Tibial nerve (tissue), 4 donors: ENCODE measurements around the gene FNIP2. TPM values are rescaled to one million over a fixed set of nuclear protein-coding genes. Genes with fewer than 3 reads are reported as not detected.

ENCODE experiments used
- DNase-seq, 2 donors: peaks; one replicate each; pipeline ENCODE4 v3.0.0-alpha.2; 2019; ENCODE audit warnings: low spot score in 2 of 2
- H3K27ac ChIP-seq, 4 donors: fragments of 200-600 bp; sonication (generic) in 3 of 4; one replicate each; pipeline ENCODE4 v1.5.1; 2017 to 2019; ENCODE audit warnings: mild to moderate bottlenecking in 1 of 4
- H3K27me3 ChIP-seq, 2 donors: fragments of 200-600 bp; sonication (generic) in 1 of 2; one replicate each; pipeline versions ENCODE4 v1.5.1 to v1.6.0; 2017 to 2019
- H3K36me3 ChIP-seq, 3 donors: fragments of 200-600 bp; sonication (generic); one replicate each; pipeline ENCODE4 v1.5.1; 2018 to 2019
- H3K4me1 ChIP-seq, 4 donors: fragments of 200-600 bp; sonication (generic) in 3 of 4; one replicate each; pipeline ENCODE4 v1.5.1; 2017 to 2019
- H3K4me3 ChIP-seq, 4 donors: fragments of 200-600 bp; sonication (generic) in 3 of 4; one replicate each; pipeline ENCODE4 v1.5.1; 2017 to 2019; ENCODE audit warnings: mild to moderate bottlenecking in 1 of 4, moderate library complexity in 1 of 4
- H3K9me3 ChIP-seq, 4 donors: fragments of 200-600 bp; sonication (generic) in 3 of 4; one replicate each; pipeline ENCODE4 v1.5.1; 2017 to 2019
- CTCF ChIP-seq, 5 experiments: fragments of 200-600 bp in 3 of 5; fragments of 450-650 bp in 2 of 5; sonication (generic) in 3 of 5; IDR thresholded peaks; one replicate each; pipeline ENCODE4 v1.5.1; 2016 to 2019; ENCODE audit warnings: antibody characterized with exemption in 5 of 5, mild to moderate bottlenecking in 3 of 5, moderate library complexity in 2 of 5
- EP300 ChIP-seq, 2 donors: sonication (generic); formaldehyde crosslinking; IDR thresholded peaks; one replicate each; pipeline ENCODE4 v1.6.1; 2017; ENCODE audit warnings: antibody characterized with exemption in 2 of 2, mild to moderate bottlenecking in 1 of 2
- POLR2A ChIP-seq, 2 donors: fragments of 450-650 bp; IDR thresholded peaks; one replicate each; pipeline ENCODE4 v1.6.1; 2017; ENCODE audit warnings: antibody characterized with exemption in 2 of 2, mild to moderate bottlenecking in 2 of 2, moderate library complexity in 2 of 2
- WGBS, 2 donors: methylation state at CpG; one replicate each; pipeline ENCODE4 v1.1.5; 2018; 5-methylcytosine and 5-hydroxymethylcytosine counted together
- total RNA-seq, 4 donors: library from RNA; depleted of rRNA; stranded (reverse); fragments of >200 nt; gene quantifications; one replicate each; pipeline ENCODE4 v1.1.0, GENCODE V29; 2016

FNIP2 gene
- total RNA-seq, 4 donors from 2014 or later: 61.5 to 74.3 (median 69.3) TPM

DNA sequence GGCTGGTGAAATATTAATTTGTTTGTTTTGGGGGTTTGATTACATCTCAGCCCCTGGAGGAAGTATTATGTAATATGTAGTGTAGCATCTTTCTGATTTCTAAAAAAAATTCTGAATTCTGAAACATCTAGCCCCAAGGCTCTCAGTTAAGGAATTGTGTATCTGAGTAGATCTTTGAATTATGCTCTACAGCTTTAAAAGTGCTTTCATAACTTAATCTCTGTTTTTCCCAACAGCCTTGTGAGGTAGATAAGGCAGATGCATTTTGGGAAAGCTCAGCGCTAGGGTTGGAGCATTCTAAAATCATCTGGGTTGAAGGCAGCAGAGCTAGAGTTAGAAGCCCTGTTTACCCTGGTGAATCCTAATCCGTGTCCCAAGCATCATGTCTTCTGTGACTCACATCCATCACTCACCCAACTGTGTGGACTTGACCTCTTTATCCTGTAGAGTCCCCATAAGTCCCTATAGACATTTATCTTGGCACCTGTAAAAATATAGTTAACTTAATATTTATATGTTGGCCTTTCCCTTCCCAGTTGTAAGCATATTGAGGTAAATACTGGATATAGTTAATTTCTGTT is 49.8 kb downstream of the FNIP2 start:
- no peaks in the 10 kb centered on the region for H3K9me3 ChIP-seq
- H3K27me3 ChIP-seq: no peaks in the 10 kb centered on the region
- 85 to 93% methylated on average over 2 of the region's 2 CpGs for WGBS, 2 donors
- H3K27ac ChIP-seq: peak overlapping the region in 2 of 4 donors; percentile 45 to 61
- H3K36me3 ChIP-seq: no peaks in the 10 kb centered on the region
- H3K4me3 ChIP-seq: no peak overlapping the region
- peaks cover 0 to 73% (median 27%) of the 10 kb centered on the region in 4 donors for H3K4me1 ChIP-seq
- no peak for TF ChIP-seq CTCF (IDR thresholded peaks at IDR 0.05)
- TF ChIP-seq POLR2A (IDR thresholded peaks at IDR 0.05): no peak
- no peak for TF ChIP-seq EP300 (IDR thresholded peaks at IDR 0.05)
- no peak for DNase-seq

GRCh38 chr4:158819942-158820786 is 51.3 kb downstream of the FNIP2 start:
- TF ChIP-seq CTCF (IDR thresholded peaks at IDR 0.05) (no peak), EP300 (IDR thresholded peaks at IDR 0.05) (no peak), POLR2A (IDR thresholded peaks at IDR 0.05) (no peak)
- Histone ChIP-seq H3K27ac (peak overlapping the region in 2 of 4 donors; percentile 56 to 77), H3K36me3 (no peaks in the 10 kb centered on the region), H3K4me3 (no peak overlapping the region), H3K27me3 (no peaks in the 10 kb centered on the region), H3K4me1 (peaks cover 0 to 76% (median 32%) of the 10 kb centered on the region in 4 donors), H3K9me3 (no peaks in the 10 kb centered on the region)
- no peak for DNase-seq
- WGBS, 2 donors: 38 to 40% methylated on average over 2 of the region's 2 CpGs

DNA sequence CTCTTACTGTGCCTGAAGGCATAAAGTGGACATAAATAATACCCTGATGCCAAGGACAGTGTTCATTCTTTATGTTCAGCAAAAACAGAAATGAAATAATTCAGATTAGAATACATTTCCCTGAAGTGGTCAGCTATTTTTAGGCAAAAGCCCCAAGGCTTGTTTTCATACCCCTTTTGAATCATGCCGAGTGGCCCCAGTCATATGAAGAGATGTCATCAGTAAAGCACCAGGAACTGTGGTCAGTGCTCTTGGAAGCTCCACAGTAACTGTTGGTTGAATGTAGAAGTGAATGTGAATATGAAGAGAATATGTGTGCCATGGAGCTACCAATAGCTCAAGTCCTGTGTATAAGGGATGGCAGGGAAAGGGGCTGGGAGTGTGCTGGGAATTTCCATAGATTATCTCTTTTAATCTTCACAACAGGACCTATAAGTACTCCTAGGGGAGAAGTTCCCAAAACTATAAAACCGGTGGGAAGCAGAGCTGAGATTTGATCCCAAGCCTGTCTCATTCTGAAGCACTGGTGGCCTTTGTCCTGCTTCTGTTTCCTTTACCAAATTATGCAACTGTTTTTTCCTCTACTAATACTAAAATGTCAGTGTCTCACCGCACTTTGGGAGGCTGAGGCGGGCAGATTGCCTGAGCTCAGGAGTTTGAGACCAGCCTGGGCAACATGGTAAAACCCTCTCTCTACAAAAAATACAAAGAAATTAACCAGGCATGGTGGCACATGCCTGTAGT is 52.6 kb downstream of the FNIP2 start:
- no peak for TF ChIP-seq CTCF (IDR thresholded peaks at IDR 0.05)
- H3K27me3 ChIP-seq: no peaks in the 10 kb centered on the region
- no peak for DNase-seq
- 70 to 72% methylated on average over 4 of the region's 4 CpGs for WGBS, 2 donors
- no peaks in the 10 kb centered on the region for H3K9me3 ChIP-seq
- no peak overlapping the region for H3K4me3 ChIP-seq
- H3K4me1 ChIP-seq: peaks cover 0 to 87% (median 38%) of the 10 kb centered on the region in 4 donors
- H3K36me3 ChIP-seq: no peaks in the 10 kb centered on the region
- H3K27ac ChIP-seq: peak overlapping the region in 2 of 4 donors; percentile 56 to 77

- no peak overlapping the region for H3K4me3 ChIP-seq
- no peaks in the 10 kb centered on the region for H3K9me3 ChIP-seq
- TF ChIP-seq POLR2A (IDR thresholded peaks at IDR 0.05): no peak
- no peak for TF ChIP-seq EP300 (IDR thresholded peaks at IDR 0.05)
- TF ChIP-seq CTCF (IDR thresholded peaks at IDR 0.05): no peak
- H3K36me3 ChIP-seq: peaks cover 0 to 3% (median 0%) of the 10 kb centered on the region in 3 donors
- DNase-seq: no peak
- 83 to 90% methylated on average over 7 of the region's 7 CpGs for WGBS, 2 donors
- no peak overlapping the region for H3K27ac ChIP-seq
- peaks cover 0 to 88% (median 39%) of the 10 kb centered on the region in 4 donors for H3K4me1 ChIP-seq
- no peaks in the 10 kb centered on the region for H3K27me3 ChIP-seq
These were observed 53.5 kb downstream of the FNIP2 start for GRCh38 chr4:158822348-158822747.
